ENCODE data around the gene SLC26A8. TPM values are rescaled to one million over a fixed set of nuclear protein-coding genes. Genes with fewer than 3 reads are reported as not detected.

Gene SLC26A8
- total and polyA plus RNA-seq, 2 of the 13 experiments (the other 11 are each of a cell fraction or from before 2014, with no cell fraction given), result 0.46 TPM; not detected in 1

GRCh38 chr6:35967076-35967774 is 57.2 kb downstream of the SLC26A8 start (continued):
- TF ChIP-seq, protein P1, sequence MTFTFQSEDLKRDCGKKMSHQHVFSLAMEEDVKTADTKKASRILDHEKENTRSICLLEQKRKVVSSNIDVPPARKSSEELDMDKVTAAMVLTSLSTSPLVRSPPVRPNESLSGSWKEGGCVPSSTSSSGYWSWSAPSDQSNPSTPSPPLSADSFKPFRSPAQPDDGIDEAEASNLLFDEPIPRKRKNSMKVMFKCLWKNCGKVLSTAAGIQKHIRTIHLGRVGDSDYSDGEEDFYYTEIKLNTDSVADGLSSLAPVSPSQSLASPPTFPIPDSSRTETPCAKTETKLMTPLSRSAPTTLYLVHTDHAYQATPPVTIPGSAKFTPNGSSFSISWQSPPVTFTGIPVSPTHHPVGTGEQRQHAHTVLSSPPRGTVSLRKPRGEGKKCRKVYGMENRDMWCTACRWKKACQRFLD (CRISPR knock-in tag; IDR thresholded peaks at IDR 0.05; ENCODE audit: borderline replicate concordance), result no peak
- TF ChIP-seq SATB2 (CRISPR knock-in tag; IDR thresholded peaks at IDR 0.05), result no peak
- TF ChIP-seq ZSCAN20 (CRISPR knock-in tag; IDR thresholded peaks at IDR 0.05; ENCODE audit: borderline replicate concordance), result 0 out of 2 replicates have a peak, but pooled peaks have one; percentile 37
- no peak for TF ChIP-seq ZSCAN29 (CRISPR knock-in tag; conservative IDR thresholded peaks at IDR 0.05)
- peak; percentile 42; the same call in 1 of the 2 replicates for TF ChIP-seq ZNF205 (CRISPR knock-in tag; IDR thresholded peaks at IDR 0.05)
- TF ChIP-seq FOXA3 (CRISPR knock-in tag; IDR thresholded peaks at IDR 0.05), result peak; percentile 34
- TF ChIP-seq, protein P2, sequence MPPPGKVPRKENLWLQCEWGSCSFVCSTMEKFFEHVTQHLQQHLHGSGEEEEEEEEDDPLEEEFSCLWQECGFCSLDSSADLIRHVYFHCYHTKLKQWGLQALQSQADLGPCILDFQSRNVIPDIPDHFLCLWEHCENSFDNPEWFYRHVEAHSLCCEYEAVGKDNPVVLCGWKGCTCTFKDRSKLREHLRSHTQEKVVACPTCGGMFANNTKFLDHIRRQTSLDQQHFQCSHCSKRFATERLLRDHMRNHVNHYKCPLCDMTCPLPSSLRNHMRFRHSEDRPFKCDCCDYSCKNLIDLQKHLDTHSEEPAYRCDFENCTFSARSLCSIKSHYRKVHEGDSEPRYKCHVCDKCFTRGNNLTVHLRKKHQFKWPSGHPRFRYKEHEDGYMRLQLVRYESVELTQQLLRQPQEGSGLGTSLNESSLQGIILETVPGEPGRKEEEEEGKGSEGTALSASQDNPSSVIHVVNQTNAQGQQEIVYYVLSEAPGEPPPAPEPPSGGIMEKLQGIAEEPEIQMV (CRISPR knock-in tag; IDR thresholded peaks at IDR 0.05; ENCODE audit: low read depth), result no peak
- TF ChIP-seq SCMH1 (CRISPR knock-in tag; IDR thresholded peaks at IDR 0.05; ENCODE audit: borderline replicate concordance), result no peak
- TF ChIP-seq ESRRA (CRISPR knock-in tag; IDR thresholded peaks at IDR 0.05; ENCODE audit: low read depth), result no peak
- TF ChIP-seq MEIS1 (CRISPR knock-in tag; IDR thresholded peaks at IDR 0.05; ENCODE audit: borderline replicate concordance), result no peak
- no peak for TF ChIP-seq RAD51 (IDR thresholded peaks at IDR 0.05; ENCODE audit: borderline replicate concordance)
- TF ChIP-seq ZNF121 (CRISPR knock-in tag; IDR thresholded peaks at IDR 0.05), result no peak
- 0 out of 2 replicates have a peak, but pooled peaks have one; percentile 23 for TF ChIP-seq SALL1 (CRISPR knock-in tag; IDR thresholded peaks at IDR 0.05)
- peak; percentile 90 for TF ChIP-seq HNF1B (CRISPR knock-in tag; IDR thresholded peaks at IDR 0.05)
- no peak for TF ChIP-seq ZC3H4 (CRISPR knock-in tag; IDR thresholded peaks at IDR 0.05; ENCODE audit: borderline replicate concordance)
- no peak for TF ChIP-seq HDAC6 (IDR thresholded peaks at IDR 0.05; ENCODE audit: low read depth, low read length)
- TF ChIP-seq ZNF292 (CRISPR knock-in tag; IDR thresholded peaks at IDR 0.05; ENCODE audit: borderline replicate concordance, low read depth), result no peak
- TF ChIP-seq CEBPZ (IDR thresholded peaks at IDR 0.05; ENCODE audit: low read length), result no peak
- 0 out of 2 replicates have a peak, but pooled peaks have one; percentile 31 for TF ChIP-seq TBX3 (IDR thresholded peaks at IDR 0.05; ENCODE audit: borderline replicate concordance)
- TF ChIP-seq, protein P3, sequence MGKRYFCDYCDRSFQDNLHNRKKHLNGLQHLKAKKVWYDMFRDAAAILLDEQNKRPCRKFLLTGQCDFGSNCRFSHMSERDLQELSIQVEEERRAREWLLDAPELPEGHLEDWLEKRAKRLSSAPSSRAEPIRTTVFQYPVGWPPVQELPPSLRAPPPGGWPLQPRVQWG (CRISPR knock-in tag; IDR thresholded peaks at IDR 0.05; ENCODE audit: borderline replicate concordance, low read depth), result no peak
- TF ChIP-seq ZNF30 (CRISPR knock-in tag; IDR thresholded peaks at IDR 0.05), result no peak
